Ishikawa (cell line): Measurements from ENCODE around the gene PRR20C.
"Not testable (repeated sequence)": the region's sequence is repeated elsewhere in the genome, so short reads cannot be mapped to it uniquely, and the experiment has no call there.

Experiments used
- CEBPB ChIP-seq: IDR thresholded peaks from 2 replicates; pipeline ENCODE4 v1.6.1; 2012
- CREB1 ChIP-seq: IDR thresholded peaks from 2 replicates; pipeline ENCODE4 v1.6.1; 2012; ENCODE audit warnings: low read depth
- EGR1 ChIP-seq: IDR thresholded peaks from 2 replicates; pipeline ENCODE4 v1.6.1; 2012
- EP300 ChIP-seq: IDR thresholded peaks from 2 replicates; pipeline ENCODE4 v1.6.1; 2012; ENCODE audit warnings: borderline replicate concordance
- FOXM1 ChIP-seq: IDR thresholded peaks from 2 replicates; pipeline ENCODE4 v1.6.1; 2012; ENCODE audit warnings: low read depth, borderline replicate concordance
- NFIC ChIP-seq: IDR thresholded peaks from 2 replicates; pipeline ENCODE4 v1.6.1; 2012
- RAD21 ChIP-seq: IDR thresholded peaks from 2 replicates; pipeline ENCODE4 v1.6.1; 2012; ENCODE audit warnings: low read depth
- TAF1 ChIP-seq: IDR thresholded peaks from 2 replicates; pipeline ENCODE4 v1.6.1; 2012; ENCODE audit warnings: low read depth, mild to moderate bottlenecking
- TCF12 ChIP-seq: IDR thresholded peaks from 2 replicates; pipeline ENCODE4 v1.6.1; 2012; ENCODE audit warnings: low read depth
- TEAD4 ChIP-seq: IDR thresholded peaks from 2 replicates; pipeline ENCODE4 v1.6.1; 2012
- YY1 ChIP-seq: IDR thresholded peaks from 2 replicates; pipeline ENCODE4 v1.6.1; 2012; ENCODE audit warnings: low read depth
- ZBTB7A ChIP-seq: IDR thresholded peaks from 2 replicates; pipeline ENCODE4 v1.6.1; 2012; ENCODE audit warnings: low read depth
- TF ChIP-seq, protein P1 (sequence below): IDR thresholded peaks from 2 replicates; pipeline ENCODE4 v1.6.1; 2012
- TF ChIP-seq, protein P2 (sequence below): IDR thresholded peaks from 2 replicates; pipeline ENCODE4 v1.6.1; 2012
- TF ChIP-seq, protein P3 (sequence below): IDR thresholded peaks from 2 replicates; pipeline ENCODE4 v1.6.1; 2012; ENCODE audit warnings: low read depth, mild to moderate bottlenecking

PRR20C gene

DNA sequence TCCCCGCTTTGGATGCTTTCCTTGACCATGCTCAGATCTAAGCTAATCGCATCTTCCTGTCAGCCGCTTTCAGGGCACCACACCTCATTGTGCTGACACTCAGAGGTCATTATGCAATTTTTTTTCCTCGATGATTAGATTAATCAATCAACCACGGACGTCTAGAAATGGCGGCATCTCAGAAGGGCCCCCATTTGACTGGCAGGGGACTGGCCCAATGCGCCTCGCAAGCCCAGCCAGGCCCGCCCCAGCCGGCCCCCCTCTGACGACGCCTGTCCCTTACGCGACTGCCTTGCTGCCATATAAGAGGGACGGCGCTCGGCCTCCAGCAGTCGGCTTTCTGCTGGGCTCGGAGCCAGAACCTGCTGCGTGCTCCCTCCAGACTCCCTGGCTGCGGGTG is at the start of gene PRR20C:
TSS of gene PRR20C (plus strand) at position 301 of the 400 bp plus-strand sequence. CDS start 387 bp downstream, outside the sequence.
- TF ChIP-seq, protein P1, sequence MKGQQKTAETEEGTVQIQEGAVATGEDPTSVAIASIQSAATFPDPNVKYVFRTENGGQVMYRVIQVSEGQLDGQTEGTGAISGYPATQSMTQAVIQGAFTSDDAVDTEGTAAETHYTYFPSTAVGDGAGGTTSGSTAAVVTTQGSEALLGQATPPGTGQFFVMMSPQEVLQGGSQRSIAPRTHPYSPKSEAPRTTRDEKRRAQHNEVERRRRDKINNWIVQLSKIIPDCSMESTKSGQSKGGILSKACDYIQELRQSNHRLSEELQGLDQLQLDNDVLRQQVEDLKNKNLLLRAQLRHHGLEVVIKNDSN: not testable (repeated sequence)
- TF ChIP-seq, protein P2, sequence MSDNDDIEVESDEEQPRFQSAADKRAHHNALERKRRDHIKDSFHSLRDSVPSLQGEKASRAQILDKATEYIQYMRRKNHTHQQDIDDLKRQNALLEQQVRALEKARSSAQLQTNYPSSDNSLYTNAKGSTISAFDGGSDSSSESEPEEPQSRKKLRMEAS: not testable (repeated sequence)
- TF ChIP-seq FOXM1: not testable (repeated sequence)

DNA sequence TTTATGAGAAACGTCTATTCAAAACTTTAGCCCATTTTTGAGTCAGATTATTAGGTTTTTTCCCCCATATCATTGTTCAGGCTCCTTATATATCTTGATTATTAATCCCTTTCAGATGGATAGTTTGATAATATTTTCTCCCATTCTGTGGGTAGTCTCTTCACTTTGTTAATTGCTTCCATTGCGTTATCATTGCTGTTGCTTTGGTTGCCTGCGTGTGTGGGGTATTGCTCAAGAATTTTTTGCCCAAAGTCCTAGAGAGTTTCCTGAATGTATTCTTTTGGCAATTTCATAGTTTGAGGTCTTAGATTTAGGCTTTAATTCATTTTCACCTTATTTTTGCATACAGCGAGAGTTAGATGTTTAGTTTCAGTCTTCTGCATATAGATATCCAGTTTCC is 38.9 kb upstream of the PRR20C start:
- no peak for TF ChIP-seq CEBPB
- TF ChIP-seq EP300: no peak
- no peak for TF ChIP-seq FOXM1
- TF ChIP-seq, protein P2: no peak
- no peak for TF ChIP-seq RAD21
- no peak for TF ChIP-seq NFIC
- TF ChIP-seq EGR1: no peak
- no peak for TF ChIP-seq TCF12
- TF ChIP-seq CREB1: no peak
- TF ChIP-seq ZBTB7A: no peak
- no peak for TF ChIP-seq TAF1
- TF ChIP-seq, protein P3, sequence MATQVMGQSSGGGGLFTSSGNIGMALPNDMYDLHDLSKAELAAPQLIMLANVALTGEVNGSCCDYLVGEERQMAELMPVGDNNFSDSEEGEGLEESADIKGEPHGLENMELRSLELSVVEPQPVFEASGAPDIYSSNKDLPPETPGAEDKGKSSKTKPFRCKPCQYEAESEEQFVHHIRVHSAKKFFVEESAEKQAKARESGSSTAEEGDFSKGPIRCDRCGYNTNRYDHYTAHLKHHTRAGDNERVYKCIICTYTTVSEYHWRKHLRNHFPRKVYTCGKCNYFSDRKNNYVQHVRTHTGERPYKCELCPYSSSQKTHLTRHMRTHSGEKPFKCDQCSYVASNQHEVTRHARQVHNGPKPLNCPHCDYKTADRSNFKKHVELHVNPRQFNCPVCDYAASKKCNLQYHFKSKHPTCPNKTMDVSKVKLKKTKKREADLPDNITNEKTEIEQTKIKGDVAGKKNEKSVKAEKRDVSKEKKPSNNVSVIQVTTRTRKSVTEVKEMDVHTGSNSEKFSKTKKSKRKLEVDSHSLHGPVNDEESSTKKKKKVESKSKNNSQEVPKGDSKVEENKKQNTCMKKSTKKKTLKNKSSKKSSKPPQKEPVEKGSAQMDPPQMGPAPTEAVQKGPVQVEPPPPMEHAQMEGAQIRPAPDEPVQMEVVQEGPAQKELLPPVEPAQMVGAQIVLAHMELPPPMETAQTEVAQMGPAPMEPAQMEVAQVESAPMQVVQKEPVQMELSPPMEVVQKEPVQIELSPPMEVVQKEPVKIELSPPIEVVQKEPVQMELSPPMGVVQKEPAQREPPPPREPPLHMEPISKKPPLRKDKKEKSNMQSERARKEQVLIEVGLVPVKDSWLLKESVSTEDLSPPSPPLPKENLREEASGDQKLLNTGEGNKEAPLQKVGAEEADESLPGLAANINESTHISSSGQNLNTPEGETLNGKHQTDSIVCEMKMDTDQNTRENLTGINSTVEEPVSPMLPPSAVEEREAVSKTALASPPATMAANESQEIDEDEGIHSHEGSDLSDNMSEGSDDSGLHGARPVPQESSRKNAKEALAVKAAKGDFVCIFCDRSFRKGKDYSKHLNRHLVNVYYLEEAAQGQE: no peak
- TF ChIP-seq, protein P1: no peak
- no peak for TF ChIP-seq TEAD4
- TF ChIP-seq YY1: no peak

DNA sequence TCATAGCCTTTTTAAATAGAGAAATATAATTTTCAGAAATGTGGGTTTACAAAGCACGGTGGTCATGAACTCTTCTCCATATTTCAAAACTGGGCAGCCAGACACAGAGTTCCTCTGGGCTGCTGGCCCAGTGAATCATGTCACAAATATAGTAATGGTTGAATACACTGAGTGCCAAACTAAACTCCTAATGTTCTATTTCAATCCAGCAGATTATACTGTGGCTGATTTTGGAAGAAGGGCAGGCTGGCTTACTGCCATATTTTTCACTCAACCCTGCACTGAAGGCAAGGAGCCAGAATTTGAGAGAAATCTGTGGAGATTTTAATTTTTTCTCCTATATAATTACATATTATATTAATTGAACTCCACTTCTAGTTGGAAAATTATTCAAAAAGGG is 30.2 kb upstream of the PRR20C start:
- TF ChIP-seq EP300: no peak
- no peak for TF ChIP-seq TEAD4
- TF ChIP-seq, protein P3: no peak
- TF ChIP-seq EGR1: no peak

DNA sequence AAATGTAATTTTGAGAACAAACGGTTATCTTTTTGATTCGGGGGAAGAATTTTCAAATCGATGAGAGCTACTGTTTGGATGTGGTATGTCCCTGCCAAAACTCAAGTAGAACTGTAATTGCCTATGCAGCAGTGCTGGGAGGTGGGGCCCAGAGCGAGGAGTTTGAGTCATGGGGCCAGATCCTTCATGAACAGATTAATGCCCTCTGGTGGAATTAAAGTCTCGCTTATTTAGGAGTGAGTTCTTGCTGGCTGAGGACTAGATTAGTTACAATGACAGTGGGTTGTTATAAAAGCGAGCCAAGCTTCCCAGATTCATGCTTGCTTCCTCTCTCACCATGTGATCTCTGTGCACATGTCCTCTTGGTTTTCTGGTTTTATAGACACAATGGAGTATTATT is 25.0 kb upstream of the PRR20C start:
- TF ChIP-seq TEAD4 (no peak), EGR1 (no peak), CEBPB (no peak)

DNA sequence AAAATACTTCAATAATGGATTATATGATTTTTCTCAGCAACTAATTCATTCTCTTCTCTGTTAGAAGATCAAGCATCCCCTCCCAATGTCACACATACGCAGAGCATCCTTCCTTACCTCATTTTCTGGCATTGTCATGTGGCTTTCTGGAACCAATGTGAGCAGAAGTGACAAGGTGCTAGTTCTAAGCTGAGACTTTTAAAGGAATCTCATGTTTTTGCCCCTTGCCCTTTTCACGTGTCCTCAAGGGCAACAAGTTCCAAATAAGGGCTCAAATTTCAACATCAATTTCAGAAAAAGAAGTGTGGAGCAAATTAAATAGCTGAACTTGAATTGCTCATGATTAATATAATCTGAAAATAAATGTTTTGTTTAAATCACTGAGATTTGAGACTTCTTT is 17.8 kb upstream of the PRR20C start:
- TF ChIP-seq, protein P3: no peak
- TF ChIP-seq TEAD4 (no peak), CREB1 (no peak), TAF1 (no peak), EGR1 (no peak), CEBPB (no peak), RAD21 (no peak), NFIC (no peak)

DNA sequence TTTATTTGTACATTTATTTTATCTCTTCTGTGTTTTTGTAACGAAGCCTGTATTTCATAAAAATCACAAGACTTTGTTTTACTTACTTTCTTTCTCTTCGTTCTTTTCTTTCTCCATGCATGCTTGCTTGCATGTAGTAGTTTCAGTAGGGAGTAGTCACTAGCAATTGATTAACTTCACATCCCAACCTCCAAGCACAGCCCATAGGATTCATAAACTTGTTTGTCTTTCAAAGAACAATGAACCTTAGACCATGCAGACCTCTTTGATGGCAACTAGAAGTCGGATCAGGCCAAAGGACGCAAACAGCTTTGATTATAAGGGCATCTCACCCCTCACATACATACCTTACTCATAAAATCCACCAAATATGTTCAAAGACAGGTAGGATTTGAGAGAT is 16.3 kb upstream of the PRR20C start:
- TF ChIP-seq CEBPB (no peak), TEAD4 (no peak), EGR1 (no peak)
- TF ChIP-seq, protein P3: no peak
